Measurements from ENCODE around the gene SERTAD2.

Gene SERTAD2

DNA sequence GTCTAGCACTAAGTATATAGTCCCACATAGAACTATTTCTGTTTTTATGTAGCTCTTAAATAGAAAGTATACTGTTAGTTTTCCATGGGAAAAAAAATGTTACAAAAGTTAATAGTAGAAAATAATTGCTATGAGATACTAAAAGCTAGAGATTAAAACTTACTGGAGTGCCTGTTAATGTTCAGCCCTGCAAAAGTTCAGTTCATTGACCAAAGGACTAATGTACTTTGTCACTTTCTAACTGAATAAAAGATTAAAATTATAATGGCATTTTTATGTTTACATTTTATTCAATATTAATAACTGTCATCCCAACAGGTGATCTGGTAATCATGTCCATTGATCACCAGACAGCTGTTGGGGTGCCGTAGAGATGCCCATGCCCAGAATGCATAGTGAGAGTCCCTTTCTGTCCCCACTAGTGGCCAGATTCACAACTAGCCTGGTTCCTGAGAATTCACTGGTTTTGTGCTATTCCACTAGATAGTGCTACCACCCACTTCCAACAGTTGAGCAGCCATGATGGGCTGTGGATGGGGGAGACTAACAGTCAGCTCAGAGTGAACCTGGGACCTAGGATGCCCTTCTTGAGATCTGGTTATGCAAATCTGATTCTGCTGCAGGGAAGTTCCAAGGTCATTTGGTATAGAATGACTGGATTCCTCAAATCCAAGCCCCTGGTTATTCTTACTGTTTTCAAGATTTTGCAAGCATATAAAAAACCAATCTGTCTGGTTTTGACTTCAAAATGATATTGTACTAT, 71.8 kb downstream of the SERTAD2 start:
- no peak for DNase-seq (ENCODE audit: low read depth in 2 of 2)
